ENCODE results near the gene WDR73. TPM values are rescaled to one million over a fixed set of nuclear protein-coding genes. Genes with fewer than 3 reads are reported as not detected.

The WDR73 gene
- total RNA-seq, 2 donors from 2014 or later: 30.7 to 34.3 TPM

DNA sequence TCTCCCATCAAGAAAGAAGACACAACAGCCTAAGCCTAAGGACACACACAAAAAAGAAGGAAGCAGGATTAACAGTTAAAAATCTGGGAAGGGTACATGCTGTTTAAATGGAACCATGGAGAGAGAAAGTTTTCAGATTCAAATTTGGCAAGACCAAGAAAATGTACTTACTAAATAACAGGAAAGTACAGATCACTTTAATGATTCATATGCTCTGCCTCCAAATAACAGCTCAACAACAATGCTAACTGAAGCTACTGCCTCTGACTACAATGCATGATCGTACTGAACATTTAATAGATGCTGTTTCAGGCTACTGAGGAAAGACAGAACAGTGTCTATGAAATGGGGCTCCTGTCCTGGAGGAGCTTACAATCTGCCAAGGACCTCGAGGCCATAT, 12.3 kb upstream of the WDR73 start:
- H3K4me3 ChIP-seq: no peak overlapping the region
- no peak overlapping the region for H3K27ac ChIP-seq
- H3K36me3 ChIP-seq: peaks cover 18% of the 10 kb centered on the region
- TF ChIP-seq, protein P1, sequence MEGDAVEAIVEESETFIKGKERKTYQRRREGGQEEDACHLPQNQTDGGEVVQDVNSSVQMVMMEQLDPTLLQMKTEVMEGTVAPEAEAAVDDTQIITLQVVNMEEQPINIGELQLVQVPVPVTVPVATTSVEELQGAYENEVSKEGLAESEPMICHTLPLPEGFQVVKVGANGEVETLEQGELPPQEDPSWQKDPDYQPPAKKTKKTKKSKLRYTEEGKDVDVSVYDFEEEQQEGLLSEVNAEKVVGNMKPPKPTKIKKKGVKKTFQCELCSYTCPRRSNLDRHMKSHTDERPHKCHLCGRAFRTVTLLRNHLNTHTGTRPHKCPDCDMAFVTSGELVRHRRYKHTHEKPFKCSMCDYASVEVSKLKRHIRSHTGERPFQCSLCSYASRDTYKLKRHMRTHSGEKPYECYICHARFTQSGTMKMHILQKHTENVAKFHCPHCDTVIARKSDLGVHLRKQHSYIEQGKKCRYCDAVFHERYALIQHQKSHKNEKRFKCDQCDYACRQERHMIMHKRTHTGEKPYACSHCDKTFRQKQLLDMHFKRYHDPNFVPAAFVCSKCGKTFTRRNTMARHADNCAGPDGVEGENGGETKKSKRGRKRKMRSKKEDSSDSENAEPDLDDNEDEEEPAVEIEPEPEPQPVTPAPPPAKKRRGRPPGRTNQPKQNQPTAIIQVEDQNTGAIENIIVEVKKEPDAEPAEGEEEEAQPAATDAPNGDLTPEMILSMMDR (IDR thresholded peaks at IDR 0.05): no peak
- no peak for DNase-seq (ENCODE audit: low spot score)
- no peak for ATAC-seq (ENCODE audit: insufficient number of reproducible peaks, low FRiP score, low read depth)
- no peaks in the 10 kb centered on the region for H3K4me1 ChIP-seq (ENCODE audit: control insufficient read depth in 1 of 2, low read depth in 2 of 2)
- no peaks in the 10 kb centered on the region for H3K9me3 ChIP-seq
- no peaks in the 10 kb centered on the region for H3K27me3 ChIP-seq (replicated peaks; ENCODE audit: insufficient read depth)

DNA sequence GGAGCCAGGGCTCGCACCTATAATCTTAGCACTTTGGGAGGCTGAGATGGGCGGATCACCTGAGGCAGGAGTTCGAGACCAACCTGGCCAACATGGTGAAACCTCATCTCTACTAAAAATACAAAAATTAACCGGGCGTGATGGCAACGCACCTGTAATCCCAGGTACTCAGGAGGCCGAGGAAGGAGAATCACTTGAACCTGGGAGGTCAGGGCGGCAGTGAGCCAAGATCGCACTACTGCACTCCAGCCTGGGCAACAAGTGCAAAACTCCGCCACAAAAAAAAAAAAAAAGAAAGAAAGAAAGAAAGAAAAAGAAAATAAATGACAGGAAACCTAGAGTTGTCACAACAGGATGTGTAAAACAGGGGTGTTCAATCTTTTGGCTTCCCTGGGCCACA, 6.9 kb upstream of the WDR73 start:
- DNase-seq (ENCODE audit: low spot score) (no peak), ATAC-seq (ENCODE audit: insufficient number of reproducible peaks, low FRiP score, low read depth) (no peak)
- Histone ChIP-seq H3K4me1 (ENCODE audit: control insufficient read depth in 1 of 2, low read depth in 2 of 2) (peaks cover 0 to 10% of the 10 kb centered on the region in 2 donors), H3K36me3 (peaks cover 7% of the 10 kb centered on the region), H3K9me3 (no peaks in the 10 kb centered on the region), H3K27ac (no peak overlapping the region), H3K27me3 (replicated peaks; ENCODE audit: insufficient read depth) (no peaks in the 10 kb centered on the region), H3K4me3 (no peak overlapping the region)
- TF ChIP-seq, protein P1 (IDR thresholded peaks at IDR 0.05): no peak

DNA sequence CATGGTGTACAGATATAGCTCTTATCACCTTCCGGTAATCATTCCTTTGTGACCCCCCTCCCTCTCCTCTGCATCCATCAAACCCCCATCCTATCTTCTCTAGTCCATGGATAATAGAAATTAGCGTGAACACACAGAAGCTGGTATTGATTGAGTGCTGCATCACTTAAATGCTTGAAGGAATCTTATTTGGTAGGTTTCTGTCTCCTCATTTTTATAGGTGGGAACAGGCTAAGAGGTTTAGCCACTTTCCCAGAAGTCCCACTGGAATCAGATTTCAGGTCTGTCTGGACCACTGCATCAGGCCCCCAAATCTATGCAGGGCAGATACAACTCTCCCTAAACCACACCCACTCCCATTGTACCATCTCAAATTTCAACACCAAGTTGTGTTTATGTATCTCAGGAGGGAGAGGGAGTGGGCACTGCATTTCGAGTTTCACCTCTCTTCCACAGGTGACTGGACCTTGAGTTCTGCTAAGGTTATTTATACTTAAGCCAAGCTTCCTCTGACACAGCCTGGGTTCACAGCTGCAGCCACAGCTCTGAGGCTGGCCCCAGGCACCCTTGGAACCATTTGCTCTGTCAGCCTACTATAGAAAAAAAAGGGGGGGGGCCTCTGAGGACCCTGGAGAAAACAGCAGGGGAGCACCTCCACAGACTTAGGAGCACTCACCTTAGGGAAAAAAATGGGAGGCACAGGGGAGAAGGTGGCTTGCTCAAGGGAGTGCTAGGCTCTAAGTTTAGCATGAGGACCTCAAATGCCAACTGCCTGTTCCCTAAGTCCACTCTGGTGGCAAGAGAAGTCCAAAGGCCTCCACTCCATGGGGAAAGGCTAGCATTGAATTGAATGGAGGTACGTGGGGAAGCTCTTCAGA, 6.1 kb upstream of the WDR73 start:
- Histone ChIP-seq H3K4me3 (no peak overlapping the region), H3K27ac (no peak overlapping the region), H3K4me1 (ENCODE audit: control insufficient read depth in 1 of 2, low read depth in 2 of 2) (peaks cover 1 to 15% of the 10 kb centered on the region in 2 donors), H3K27me3 (replicated peaks; ENCODE audit: insufficient read depth) (no peaks in the 10 kb centered on the region), H3K9me3 (no peaks in the 10 kb centered on the region), H3K36me3 (peaks cover 2% of the 10 kb centered on the region)
- DNase-seq (ENCODE audit: low spot score) (no peak), ATAC-seq (ENCODE audit: insufficient number of reproducible peaks, low FRiP score, low read depth) (no peak)
- TF ChIP-seq, protein P1 (IDR thresholded peaks at IDR 0.05): no peak

DNA sequence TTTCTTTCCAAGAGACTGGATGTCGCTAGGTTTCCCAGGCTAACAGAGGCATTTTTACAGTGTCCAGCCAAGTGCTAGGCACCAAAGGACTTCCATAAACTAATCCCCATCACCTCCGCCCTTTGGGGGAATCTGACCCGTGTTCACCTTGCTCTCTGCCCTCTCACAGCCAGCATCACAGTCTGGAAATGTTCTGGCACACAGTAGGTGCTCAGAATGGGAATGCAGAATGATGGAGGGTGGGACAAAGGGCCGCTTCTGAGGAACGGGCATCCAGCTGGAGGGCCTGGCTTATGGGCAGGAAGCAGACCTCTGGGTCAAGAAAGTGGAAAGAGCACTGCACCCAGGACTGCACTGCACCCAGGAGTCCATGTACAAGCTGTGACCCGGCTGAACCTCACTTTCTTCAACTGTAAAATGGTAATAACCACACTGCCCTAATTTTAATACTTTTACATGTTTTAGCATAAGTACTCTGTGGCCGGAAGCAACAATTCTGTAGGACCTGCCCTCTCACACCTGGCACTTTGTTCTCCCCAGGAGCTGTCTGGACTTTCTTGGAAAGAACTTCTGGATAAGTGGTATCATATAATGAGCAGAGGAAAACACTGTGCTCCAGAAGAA, 4.8 kb upstream of the WDR73 start:
- DNase-seq (ENCODE audit: low spot score) (no peak), ATAC-seq (ENCODE audit: insufficient number of reproducible peaks, low FRiP score, low read depth) (no peak)
- no peaks in the 10 kb centered on the region for H3K27me3 ChIP-seq (replicated peaks; ENCODE audit: insufficient read depth)
- H3K4me1 ChIP-seq (ENCODE audit: control insufficient read depth in 1 of 2, low read depth in 2 of 2): peaks cover 4 to 21% of the 10 kb centered on the region in 2 donors
- H3K27ac ChIP-seq: peak overlapping the region; percentile 83 to 84
- TF ChIP-seq, protein P1 (IDR thresholded peaks at IDR 0.05): no peak
- peak overlapping the region; percentile 77 for H3K4me3 ChIP-seq
- H3K9me3 ChIP-seq: no peaks in the 10 kb centered on the region
- H3K36me3 ChIP-seq: no peaks in the 10 kb centered on the region

DNA sequence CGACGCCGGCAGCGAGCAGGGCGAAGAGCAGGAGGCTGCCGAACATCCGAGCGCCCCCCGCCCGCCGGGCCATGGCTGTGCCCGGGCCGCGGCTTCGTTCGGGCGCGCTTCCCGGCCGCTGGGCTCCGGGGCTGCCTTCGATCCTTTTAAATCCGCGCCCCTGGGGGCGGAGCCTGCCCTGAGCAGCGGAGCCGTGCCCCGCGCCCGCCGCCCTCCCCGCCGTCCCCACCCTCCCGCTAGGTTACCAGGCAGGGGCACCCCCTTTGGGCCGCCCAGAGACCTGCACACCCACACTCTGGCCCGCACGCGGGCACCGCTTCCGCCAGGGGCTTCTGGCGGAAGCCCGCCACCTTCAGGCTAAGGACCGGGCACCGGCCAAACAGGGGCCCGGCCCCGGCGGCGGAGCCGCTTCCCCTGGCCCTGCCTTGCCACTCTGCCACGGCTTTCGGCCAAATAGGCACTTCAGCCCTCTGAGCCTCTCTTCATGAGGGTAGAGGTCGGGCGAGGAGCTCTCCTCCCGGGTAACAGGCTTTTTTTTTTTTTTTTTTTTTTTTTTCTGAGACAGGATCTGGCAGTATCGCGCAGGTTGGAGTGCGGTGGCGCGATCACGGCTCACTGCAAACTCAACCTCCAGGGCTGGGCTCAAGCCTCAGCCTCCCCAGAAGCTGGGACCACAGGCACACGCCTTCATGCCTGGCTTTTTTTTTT, 4.2 kb upstream of the WDR73 start, which contains the start of gene NMB:
TSS of gene NMB (minus strand) at position 120 of the 708 bp plus-strand sequence. CDS start at position 73, 47 bp downstream.
- DNase-seq (ENCODE audit: low spot score): no peak
- TF ChIP-seq, protein P1 (IDR thresholded peaks at IDR 0.05): peak; percentile 68
- peaks cover 8 to 26% of the 10 kb centered on the region in 2 donors for H3K4me1 ChIP-seq (ENCODE audit: control insufficient read depth in 1 of 2, low read depth in 2 of 2)
- H3K27ac ChIP-seq: peak within 1 kb of the TSS; percentile 83 to 84
- peak; percentile 64 for ATAC-seq (ENCODE audit: insufficient number of reproducible peaks, low FRiP score, low read depth)
- H3K4me3 ChIP-seq: peak within 1 kb of the TSS; percentile 77
- H3K36me3 ChIP-seq: no peaks in the 10 kb centered on the region
- H3K27me3 ChIP-seq (replicated peaks; ENCODE audit: insufficient read depth): no peaks in the 10 kb centered on the region
- H3K9me3 ChIP-seq: no peaks in the 10 kb centered on the region

All from thoracic aorta (tissue), 2 donors.